HepG2 (cell line): ENCODE results near the gene SUN5. TPM values are rescaled to one million over a fixed set of nuclear protein-coding genes. Genes with fewer than 3 reads are reported as not detected.

Source experiments
- NR3C1 ChIP-seq: sonication (generic); formaldehyde crosslinking; IDR thresholded peaks from 2 replicates; pipeline ENCODE4 v1.4.0; 2020; ENCODE audit warnings: missing genetic modification reagents
- RAD51 ChIP-seq: fragments of 450-650 bp; IDR thresholded peaks from 2 replicates; pipeline ENCODE4 v1.6.1; 2016; ENCODE audit warnings: borderline replicate concordance
- RBFOX2 ChIP-seq: fragments of 200-400 bp; formaldehyde crosslinking; IDR thresholded peaks from 2 replicates; pipeline ENCODE4 v1.6.1; 2017; ENCODE audit warnings: low read depth, mild to moderate bottlenecking, low read length
- SMYD3 ChIP-seq: sonication (generic); formaldehyde crosslinking; IDR thresholded peaks from 2 replicates; pipeline ENCODE4 v1.8.1; 2023; ENCODE audit warnings: mild to moderate bottlenecking, missing genetic modification reagents
- SOX13 ChIP-seq, 3 experiments: fragments of 450-650 bp in 1 of 3; sonication (generic) in 1 of 3; formaldehyde crosslinking in 1 of 3; IDR thresholded peaks in 2 of 3; conservative IDR thresholded peaks in 1 of 3; 2 replicates each; pipeline versions ENCODE4 v1.5.0 to v1.6.1; 2016 to 2020; ENCODE audit warnings: antibody characterized with exemption in 1 of 3, mild to moderate bottlenecking in 1 of 3, missing compliant biosample characterization in 1 of 3, missing genetic modification reagents in 1 of 3, moderate library complexity in 1 of 3
- ZFP36 ChIP-seq: fragments of 150-350 bp; IDR thresholded peaks from 2 replicates; pipeline ENCODE4 v1.6.1; 2018; ENCODE audit warnings: borderline replicate concordance, low read length, low read depth; ENCODE audit not compliant: partially characterized antibody
- ZNF274 ChIP-seq: sonication (generic); formaldehyde crosslinking; IDR thresholded peaks from 2 replicates; pipeline ENCODE4 v1.5.1; 2020; ENCODE audit warnings: mild to moderate bottlenecking, missing genetic modification reagents
- ZNF430 ChIP-seq: sonication (generic); formaldehyde crosslinking; IDR thresholded peaks from 2 replicates; pipeline ENCODE4 v1.9.0; 2021; ENCODE audit warnings: mild to moderate bottlenecking, missing genetic modification reagents
- ZNF776 ChIP-seq: sonication (generic); formaldehyde crosslinking; IDR thresholded peaks from 2 replicates; pipeline ENCODE4 v1.4.0; 2020; ENCODE audit warnings: mild to moderate bottlenecking, missing genetic modification reagents
- ZNF816 ChIP-seq: sonication (generic); formaldehyde crosslinking; IDR thresholded peaks from 2 replicates; pipeline ENCODE4 v1.8.0; 2022; ENCODE audit warnings: missing genetic modification reagents, mild to moderate bottlenecking, borderline replicate concordance
- polyA plus RNA-seq, 8 experiments: library from polyadenylated mRNA; depleted of rRNA in 3 of 8; stranded (reverse) in 7 of 8; unstranded in 1 of 8; fragments of >200 nt; fragmentation: Illumina TruSeq in 4 of 8; extraction: Trizol in 4 of 8; gene quantifications; 2 replicates each; pipeline versions ENCODE4 v1.2.1 to v1.2.3, GENCODE V29; 2011 to 2016; ENCODE audit warnings: low read depth in 4 of 8, missing spikeins in 1 of 8, mixed read lengths in 1 of 8; ENCODE audit not compliant: insufficient read depth in 1 of 8
- total RNA-seq, 5 experiments: library from RNA; depleted of rRNA; stranded (reverse); fragments of >200 nt; fragmentation: Illumina TruSeq; extraction: Trizol; gene quantifications; 2 replicates each; pipeline ENCODE4 v1.2.3, GENCODE V29; 2016; ENCODE audit warnings: low read depth in 1 of 5
- TF ChIP-seq, protein P1 (sequence below), 2 experiments: sonication (generic) in 1 of 2; formaldehyde crosslinking in 1 of 2; IDR thresholded peaks; 2 replicates each; pipeline versions ENCODE4 v1.4.0 to v1.6.1; 2016 to 2020; ENCODE audit warnings: borderline replicate concordance in 1 of 2, low read depth in 1 of 2, mild to moderate bottlenecking in 1 of 2, missing genetic modification reagents in 1 of 2
- TF ChIP-seq, protein P2 (sequence below): IDR thresholded peaks from 2 replicates; pipeline ENCODE4 v1.6.1; 2016; ENCODE audit warnings: low read depth, borderline replicate concordance

Gene SUN5
- total and polyA plus RNA-seq, 2 of the 13 experiments (the other 11 are each of a cell fraction or from before 2014, with no cell fraction given), result not detected

DNA sequence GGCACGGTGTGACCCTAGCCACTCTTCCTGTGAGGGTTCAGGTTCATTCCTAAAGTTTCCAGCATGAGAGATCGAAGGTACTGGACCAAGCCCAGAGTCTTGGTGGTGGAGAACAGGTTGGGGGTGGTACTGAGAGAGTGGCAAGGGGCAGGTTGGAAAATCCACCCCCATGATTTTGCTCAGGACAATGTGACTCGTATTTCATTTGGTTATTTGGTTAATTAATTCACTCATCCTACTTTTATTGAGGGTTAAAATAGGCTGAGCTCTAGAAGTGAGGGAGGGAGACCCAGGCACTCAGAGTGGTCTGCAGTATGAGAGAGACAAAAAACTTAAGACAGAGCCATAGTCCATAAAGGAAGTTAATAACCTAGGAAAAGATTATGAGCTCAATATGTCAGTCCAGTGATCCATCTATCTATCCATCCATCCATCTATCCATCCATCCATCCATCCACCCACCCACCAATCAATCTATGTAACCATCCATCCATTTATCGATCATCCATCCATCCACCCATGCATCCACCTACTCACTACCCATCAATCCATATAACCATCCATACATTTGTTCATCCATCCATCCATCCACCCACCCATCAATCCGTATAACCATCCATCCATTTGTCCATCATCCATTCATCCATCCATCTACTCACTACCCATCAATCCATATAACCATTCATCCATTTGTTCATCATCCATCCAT, 20.5 kb upstream of the SUN5 start (continued):
- 0 out of 2 replicates have a peak, but pooled peaks have one; percentile 65 for TF ChIP-seq ZNF430
- no peak for TF ChIP-seq ZFP36
- TF ChIP-seq, protein P1, sequence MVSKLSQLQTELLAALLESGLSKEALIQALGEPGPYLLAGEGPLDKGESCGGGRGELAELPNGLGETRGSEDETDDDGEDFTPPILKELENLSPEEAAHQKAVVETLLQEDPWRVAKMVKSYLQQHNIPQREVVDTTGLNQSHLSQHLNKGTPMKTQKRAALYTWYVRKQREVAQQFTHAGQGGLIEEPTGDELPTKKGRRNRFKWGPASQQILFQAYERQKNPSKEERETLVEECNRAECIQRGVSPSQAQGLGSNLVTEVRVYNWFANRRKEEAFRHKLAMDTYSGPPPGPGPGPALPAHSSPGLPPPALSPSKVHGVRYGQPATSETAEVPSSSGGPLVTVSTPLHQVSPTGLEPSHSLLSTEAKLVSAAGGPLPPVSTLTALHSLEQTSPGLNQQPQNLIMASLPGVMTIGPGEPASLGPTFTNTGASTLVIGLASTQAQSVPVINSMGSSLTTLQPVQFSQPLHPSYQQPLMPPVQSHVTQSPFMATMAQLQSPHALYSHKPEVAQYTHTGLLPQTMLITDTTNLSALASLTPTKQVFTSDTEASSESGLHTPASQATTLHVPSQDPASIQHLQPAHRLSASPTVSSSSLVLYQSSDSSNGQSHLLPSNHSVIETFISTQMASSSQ (IDR thresholded peaks at IDR 0.05; ENCODE audit: low read depth), result 0 out of 2 replicates have a peak, but pooled peaks have one; percentile 8
- TF ChIP-seq, protein P1 (CRISPR knock-in tag; IDR thresholded peaks at IDR 0.05; ENCODE audit: borderline replicate concordance), result no peak
- no peak for TF ChIP-seq NR3C1 (CRISPR knock-in tag)
- peak; percentile 84 for TF ChIP-seq RBFOX2
- TF ChIP-seq, protein P2, sequence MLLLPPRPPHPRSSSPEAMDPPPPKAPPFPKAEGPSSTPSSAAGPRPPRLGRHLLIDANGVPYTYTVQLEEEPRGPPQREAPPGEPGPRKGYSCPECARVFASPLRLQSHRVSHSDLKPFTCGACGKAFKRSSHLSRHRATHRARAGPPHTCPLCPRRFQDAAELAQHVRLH (CRISPR knock-in tag), result 0 out of 2 replicates have a peak, but pooled peaks have one; percentile 11
- TF ChIP-seq SMYD3, result 0 out of 2 replicates have a peak, but pooled peaks have one; percentile 75
- TF ChIP-seq ZNF816 (CRISPR knock-in tag), result no peak
- peak; percentile 58; the same call in 1 of the 2 replicates for TF ChIP-seq ZNF776
- peak; percentile 4; the same call in 1 of the 2 replicates for TF ChIP-seq RAD51
- TF ChIP-seq SOX13 (IDR thresholded peaks at IDR 0.05), result peak; percentile 16; the same call in 1 of the 2 replicates
- TF ChIP-seq SOX13 (CRISPR knock-in tag; conservative IDR thresholded peaks at IDR 0.05 in 1 of 2, IDR thresholded peaks at IDR 0.05 in 1 of 2), result no peak
- no peak for TF ChIP-seq ZNF274 (CRISPR knock-in tag)
